Embryonic facial prominence (tissue), 1 donor: ENCODE data around the gene HOXB1.

Experiments used
- DNase-seq: peaks from one replicate; pipeline ENCODE4 v3.0.0-alpha.2; 2016; ENCODE audit errors: extremely low spot score

The HOXB1 gene

GRCh38 chr17:48554412-48555257, 23.8 kb upstream of the HOXB1 start:
- no peak for DNase-seq

- DNase-seq: no peak
Observed at GRCh38 chr17:48553826-48554225, 23.0 kb upstream of the HOXB1 start.

GRCh38 chr17:48553190-48553547, 22.4 kb upstream of the HOXB1 start:
- no peak for DNase-seq

GRCh38 chr17:48552466-48553189, 21.8 kb upstream of the HOXB1 start:
- no peak for DNase-seq

- no peak for DNase-seq
Observed at GRCh38 chr17:48551596-48552465, 21.0 kb upstream of the HOXB1 start.

- no peak for DNase-seq
Observed at GRCh38 chr17:48551214-48551555, 20.4 kb upstream of the HOXB1 start.

GRCh38 chr17:48550502-48551213, 19.8 kb upstream of the HOXB1 start:
- no peak for DNase-seq

GRCh38 chr17:48549914-48550501, 19.2 kb upstream of the HOXB1 start:
- no peak for DNase-seq

- no peak for DNase-seq
Observed at GRCh38 chr17:48549281-48549630, 18.4 kb upstream of the HOXB1 start.

GRCh38 chr17:48548523-48549280, 17.9 kb upstream of the HOXB1 start:
- no peak for DNase-seq

GRCh38 chr17:48547808-48548522, 17.2 kb upstream of the HOXB1 start:
- no peak for DNase-seq

GRCh38 chr17:48546924-48547807, 16.4 kb upstream of the HOXB1 start:
- DNase-seq: no peak

- DNase-seq: no peak
Observed at GRCh38 chr17:48546137-48546923, 15.5 kb upstream of the HOXB1 start.

- no peak for DNase-seq
Observed at GRCh38 chr17:48545539-48545938, 14.7 kb upstream of the HOXB1 start.

- no peak for DNase-seq
Observed at GRCh38 chr17:48545022-48545375, 14.2 kb upstream of the HOXB1 start, which contains the start of gene HOXB2. TSS of gene HOXB2 (minus strand) at chr17:48545109. CDS start at chr17:48544911, 198 bp downstream.

GRCh38 chr17:48544349-48545021, 13.7 kb upstream of the HOXB1 start:
- no peak for DNase-seq

- no peak for DNase-seq
Observed at GRCh38 chr17:48543854-48544348, 13.1 kb upstream of the HOXB1 start.
